Calu3 (cell line): ENCODE results near the gene HNRNPUL1. TPM values are rescaled to one million over a fixed set of nuclear protein-coding genes. Genes with fewer than 3 reads are reported as not detected.

Source experiments
- BruUV-seq: library from RNA; stranded (reverse); fragments of 400-500 nt; replicated peaks from 2 replicates; lab custom pipeline; 2021; lab: Mats Ljungman, UMichigan
- CTCF ChIA-PET: fragments of 300-600 bp; sonication (Branson Sonifier 250); formaldehyde crosslinking; loops from one replicate; lab custom pipeline; 2022; ENCODE audit warnings: antibody characterized with exemption; lab: Charles Lee
- DNase-seq: peaks from one replicate; pipeline ENCODE4 v3.0.0; 2022
- H3K27ac Mint-ChIP-seq: one replicate; pipeline ENCODE4 v1.8.0; 2022; ENCODE audit warnings: mixed read lengths; ENCODE audit not compliant: unreplicated experiment
- H3K27me3 Mint-ChIP-seq: one replicate; pipeline ENCODE4 v1.8.0; 2022; ENCODE audit warnings: mixed read lengths; ENCODE audit not compliant: unreplicated experiment
- H3K36me3 Mint-ChIP-seq: one replicate; pipeline ENCODE4 v1.8.0; 2022; ENCODE audit warnings: mild to moderate bottlenecking, moderate library complexity, mixed read lengths; ENCODE audit not compliant: insufficient read depth, unreplicated experiment
- H3K4me1 Mint-ChIP-seq: one replicate; pipeline ENCODE4 v1.8.0; 2022; ENCODE audit warnings: mild to moderate bottlenecking, low read depth, mixed read lengths; ENCODE audit not compliant: unreplicated experiment
- H3K4me3 Mint-ChIP-seq: one replicate; pipeline ENCODE4 v1.8.0; 2022; ENCODE audit warnings: mild to moderate bottlenecking, low read depth, moderate library complexity, mixed read lengths; ENCODE audit not compliant: unreplicated experiment
- H3K9me3 Mint-ChIP-seq: one replicate; pipeline ENCODE4 v1.8.0; 2022; ENCODE audit warnings: low read depth, mixed read lengths; ENCODE audit not compliant: unreplicated experiment
- intact Hi-C: fragments of 100-400 bp; cut with micrococcal nuclease; formaldehyde crosslinking; loops from one replicate; pipeline ENCODE4 v1.10.0; 2022; ENCODE audit not compliant: unreplicated experiment
- total RNA-seq: library from RNA; stranded (reverse); gene quantifications from 2 replicates; pipeline ENCODE4 v1.2.3, GENCODE V29; 2022
- TF ChIP-seq, protein P1 (sequence below): fragments of 200-600 bp; IDR thresholded peaks from one replicate; pipeline ENCODE4 v1.8.0; 2022; ENCODE audit warnings: antibody characterized with exemption; ENCODE audit not compliant: unreplicated experiment

Gene HNRNPUL1
- total RNA-seq, 1 experiment from 2014 or later, result 370 TPM

GRCh38 chr19:41299046-41299754 is 35.0 kb downstream of the HNRNPUL1 start:
- peaks cover 95% of the 10 kb centered on the region for H3K36me3 Mint-ChIP-seq
- DNase-seq, result no peak
- no peaks in the 10 kb centered on the region for H3K27me3 Mint-ChIP-seq
- intact Hi-C loops, result no loop called here
- peaks cover 12% of the 10 kb centered on the region for H3K4me1 Mint-ChIP-seq
- no peak overlapping the region for H3K4me3 Mint-ChIP-seq
- TF ChIP-seq, protein P1, sequence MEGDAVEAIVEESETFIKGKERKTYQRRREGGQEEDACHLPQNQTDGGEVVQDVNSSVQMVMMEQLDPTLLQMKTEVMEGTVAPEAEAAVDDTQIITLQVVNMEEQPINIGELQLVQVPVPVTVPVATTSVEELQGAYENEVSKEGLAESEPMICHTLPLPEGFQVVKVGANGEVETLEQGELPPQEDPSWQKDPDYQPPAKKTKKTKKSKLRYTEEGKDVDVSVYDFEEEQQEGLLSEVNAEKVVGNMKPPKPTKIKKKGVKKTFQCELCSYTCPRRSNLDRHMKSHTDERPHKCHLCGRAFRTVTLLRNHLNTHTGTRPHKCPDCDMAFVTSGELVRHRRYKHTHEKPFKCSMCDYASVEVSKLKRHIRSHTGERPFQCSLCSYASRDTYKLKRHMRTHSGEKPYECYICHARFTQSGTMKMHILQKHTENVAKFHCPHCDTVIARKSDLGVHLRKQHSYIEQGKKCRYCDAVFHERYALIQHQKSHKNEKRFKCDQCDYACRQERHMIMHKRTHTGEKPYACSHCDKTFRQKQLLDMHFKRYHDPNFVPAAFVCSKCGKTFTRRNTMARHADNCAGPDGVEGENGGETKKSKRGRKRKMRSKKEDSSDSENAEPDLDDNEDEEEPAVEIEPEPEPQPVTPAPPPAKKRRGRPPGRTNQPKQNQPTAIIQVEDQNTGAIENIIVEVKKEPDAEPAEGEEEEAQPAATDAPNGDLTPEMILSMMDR, result no peak
- no peaks in the 10 kb centered on the region for H3K9me3 Mint-ChIP-seq
- H3K27ac Mint-ChIP-seq, result peak overlapping the region; percentile 41
- CTCF ChIA-PET, result no interaction called here
- BruUV-seq, result no TSS peak

- Mint-ChIP-seq H3K36me3 (peaks cover 95% of the 10 kb centered on the region), H3K27me3 (no peaks in the 10 kb centered on the region), H3K27ac (no peak overlapping the region), H3K4me3 (no peak overlapping the region), H3K9me3 (no peaks in the 10 kb centered on the region), H3K4me1 (peaks cover 8% of the 10 kb centered on the region)
- no peak for DNase-seq
- BruUV-seq, result no TSS peak
- CTCF ChIA-PET, result no interaction called here
- intact Hi-C loops, result no loop called here
- TF ChIP-seq, protein P1, result no peak
Measured at GRCh38 chr19:41299755-41300089, 35.5 kb downstream of the HNRNPUL1 start.

GRCh38 chr19:41300555-41300954 is 36.4 kb downstream of the HNRNPUL1 start:
- no peak overlapping the region for H3K4me3 Mint-ChIP-seq
- TF ChIP-seq, protein P1, result no peak

DNA sequence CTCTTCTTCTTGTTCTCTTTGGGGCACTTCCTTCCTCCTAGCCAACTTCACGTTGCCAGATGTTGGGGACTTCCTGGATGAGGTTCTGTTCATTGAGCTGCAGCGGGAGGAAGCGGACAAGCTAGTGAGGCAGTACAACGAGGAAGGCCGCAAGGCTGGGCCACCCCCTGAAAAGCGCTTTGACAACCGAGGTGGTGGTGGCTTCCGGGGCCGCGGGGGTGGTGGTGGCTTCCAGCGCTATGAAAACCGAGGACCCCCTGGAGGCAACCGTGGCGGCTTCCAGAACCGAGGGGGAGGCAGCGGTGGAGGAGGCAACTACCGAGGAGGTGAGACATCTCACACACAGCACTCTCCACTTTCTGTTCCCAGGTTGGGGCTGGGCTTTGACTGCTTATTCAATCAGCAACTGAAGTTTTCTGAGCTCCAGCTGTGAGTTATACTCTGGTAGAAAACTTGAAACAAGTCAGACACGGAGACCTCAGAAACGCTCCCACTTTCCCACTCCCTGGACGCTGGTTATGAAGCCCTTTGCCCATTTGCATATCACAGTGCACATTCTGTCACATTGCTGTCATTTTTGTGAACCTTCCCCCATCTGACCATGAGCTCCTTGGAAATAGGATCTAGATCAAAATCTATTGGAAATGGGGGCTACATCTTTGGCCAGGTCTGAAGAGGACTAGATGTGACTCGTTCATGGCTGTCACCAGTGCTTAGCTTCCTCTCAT is 38.6 kb downstream of the HNRNPUL1 start:
- no peak for DNase-seq
- peaks cover 97% of the 10 kb centered on the region for H3K36me3 Mint-ChIP-seq
- H3K4me1 Mint-ChIP-seq, result no peaks in the 10 kb centered on the region
- no peaks in the 10 kb centered on the region for H3K27me3 Mint-ChIP-seq
- intact Hi-C loops, result no loop called here
- H3K4me3 Mint-ChIP-seq, result no peak overlapping the region
- CTCF ChIA-PET, result interaction anchor here (0.7 kb wide), 2 partner anchors 37 to 1282 kb away, joined by 3 read pairs; no protein-coding TSS in a partner anchor
- H3K27ac Mint-ChIP-seq, result no peak overlapping the region
- BruUV-seq, result no TSS peak
- TF ChIP-seq, protein P1, result no peak
- H3K9me3 Mint-ChIP-seq, result no peaks in the 10 kb centered on the region

More at GRCh38 chr19:41300555-41300954, 36.4 kb downstream of the HNRNPUL1 start:
- intact Hi-C loops, result no loop called here
- Mint-ChIP-seq H3K27me3 (no peaks in the 10 kb centered on the region), H3K36me3 (peaks cover 97% of the 10 kb centered on the region), H3K9me3 (no peaks in the 10 kb centered on the region), H3K4me1 (no peaks in the 10 kb centered on the region), H3K27ac (no peak overlapping the region)
- CTCF ChIA-PET, result no interaction called here
- no peak for DNase-seq
- BruUV-seq, result no TSS peak
